Stimulated activated CD4-positive, alpha-beta T cell treated with anti-CD3 and anti-CD28 coated beads, Interleukin-15, amount 100 ng/mL, for 48 hours (primary cell): ENCODE data around the gene SF3A2.

Experiments used
- DNase-seq, 2 donors: peaks; one replicate each; pipeline ENCODE4 v3.0.0-alpha.2; 2020; ENCODE audit warnings: low read depth in 2 of 2

SF3A2 gene

GRCh38 chr19:2253106-2254063, 16.8 kb downstream of the SF3A2 start:
- no peak for DNase-seq

GRCh38 chr19:2254064-2254872, 17.6 kb downstream of the SF3A2 start:
- DNase-seq = no peak

GRCh38 chr19:2255112-2255845, 18.7 kb downstream of the SF3A2 start:
- no peak for DNase-seq

GRCh38 chr19:2255982-2256685, 19.5 kb downstream of the SF3A2 start, which contains the start of gene JSRP1:
Gene JSRP1 (minus strand): TSS chr19:2256417. CDS start chr19:2255314, 1,103 bp downstream.
- DNase-seq = no peak

GRCh38 chr19:2259336-2259735, 22.7 kb downstream of the SF3A2 start:
- DNase-seq = no peak

GRCh38 chr19:2260341-2260805, 23.7 kb downstream of the SF3A2 start:
- DNase-seq = no peak

GRCh38 chr19:2261438-2262172, 25.0 kb downstream of the SF3A2 start:
- DNase-seq = peak in 1 of 2 donors; percentile 55

- no peak for DNase-seq
These were observed 29.8 kb downstream of the SF3A2 start for GRCh38 chr19:2266183-2266993.

- DNase-seq = no peak
These were observed 31.8 kb downstream of the SF3A2 start for GRCh38 chr19:2268480-2268830.

GRCh38 chr19:2268861-2269243, 32.2 kb downstream of the SF3A2 start:
- no peak for DNase-seq

- DNase-seq = peak; percentile 97 to 98
These were observed 32.9 kb downstream of the SF3A2 start for GRCh38 chr19:2269244-2270156.

GRCh38 chr19:2270157-2270422, 33.5 kb downstream of the SF3A2 start:
- no peak for DNase-seq

GRCh38 chr19:2270423-2271233, 34.0 kb downstream of the SF3A2 start:
- DNase-seq = peak; percentile 56 to 69

- no peak for DNase-seq
These were observed 34.8 kb downstream of the SF3A2 start for GRCh38 chr19:2271234-2272103.

- DNase-seq = peak; percentile 65 to 76
These were observed 36.9 kb downstream of the SF3A2 start for GRCh38 chr19:2273356-2274184.

GRCh38 chr19:2274185-2274711, 37.6 kb downstream of the SF3A2 start:
- no peak for DNase-seq
